ENCODE results near the gene AFF3. TPM values are rescaled to one million over a fixed set of nuclear protein-coding genes. Genes with fewer than 3 reads are reported as not detected.

AFF3 gene
- total and polyA plus RNA-seq, 4 donors = 0.48 to 5.3 (median 2.3) TPM

- TF ChIP-seq SP1 (IDR thresholded peaks at IDR 0.05) = no peak
- TF ChIP-seq, protein P1, sequence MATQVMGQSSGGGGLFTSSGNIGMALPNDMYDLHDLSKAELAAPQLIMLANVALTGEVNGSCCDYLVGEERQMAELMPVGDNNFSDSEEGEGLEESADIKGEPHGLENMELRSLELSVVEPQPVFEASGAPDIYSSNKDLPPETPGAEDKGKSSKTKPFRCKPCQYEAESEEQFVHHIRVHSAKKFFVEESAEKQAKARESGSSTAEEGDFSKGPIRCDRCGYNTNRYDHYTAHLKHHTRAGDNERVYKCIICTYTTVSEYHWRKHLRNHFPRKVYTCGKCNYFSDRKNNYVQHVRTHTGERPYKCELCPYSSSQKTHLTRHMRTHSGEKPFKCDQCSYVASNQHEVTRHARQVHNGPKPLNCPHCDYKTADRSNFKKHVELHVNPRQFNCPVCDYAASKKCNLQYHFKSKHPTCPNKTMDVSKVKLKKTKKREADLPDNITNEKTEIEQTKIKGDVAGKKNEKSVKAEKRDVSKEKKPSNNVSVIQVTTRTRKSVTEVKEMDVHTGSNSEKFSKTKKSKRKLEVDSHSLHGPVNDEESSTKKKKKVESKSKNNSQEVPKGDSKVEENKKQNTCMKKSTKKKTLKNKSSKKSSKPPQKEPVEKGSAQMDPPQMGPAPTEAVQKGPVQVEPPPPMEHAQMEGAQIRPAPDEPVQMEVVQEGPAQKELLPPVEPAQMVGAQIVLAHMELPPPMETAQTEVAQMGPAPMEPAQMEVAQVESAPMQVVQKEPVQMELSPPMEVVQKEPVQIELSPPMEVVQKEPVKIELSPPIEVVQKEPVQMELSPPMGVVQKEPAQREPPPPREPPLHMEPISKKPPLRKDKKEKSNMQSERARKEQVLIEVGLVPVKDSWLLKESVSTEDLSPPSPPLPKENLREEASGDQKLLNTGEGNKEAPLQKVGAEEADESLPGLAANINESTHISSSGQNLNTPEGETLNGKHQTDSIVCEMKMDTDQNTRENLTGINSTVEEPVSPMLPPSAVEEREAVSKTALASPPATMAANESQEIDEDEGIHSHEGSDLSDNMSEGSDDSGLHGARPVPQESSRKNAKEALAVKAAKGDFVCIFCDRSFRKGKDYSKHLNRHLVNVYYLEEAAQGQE (IDR thresholded peaks at IDR 0.05) = no peak
- no peak for TF ChIP-seq HNF4A (conservative IDR thresholded peaks at IDR 0.05)
- TF ChIP-seq, protein P2, sequence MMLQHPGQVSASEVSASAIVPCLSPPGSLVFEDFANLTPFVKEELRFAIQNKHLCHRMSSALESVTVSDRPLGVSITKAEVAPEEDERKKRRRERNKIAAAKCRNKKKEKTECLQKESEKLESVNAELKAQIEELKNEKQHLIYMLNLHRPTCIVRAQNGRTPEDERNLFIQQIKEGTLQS (IDR thresholded peaks at IDR 0.05) = no peak
- no peak for TF ChIP-seq FOXA2 (IDR thresholded peaks at IDR 0.05)
- no peak for TF ChIP-seq NR2F2 (IDR thresholded peaks at IDR 0.05)
- no peak for TF ChIP-seq RAD21 (IDR thresholded peaks at IDR 0.05)
- no peak for TF ChIP-seq HNF4G (IDR thresholded peaks at IDR 0.05)
- TF ChIP-seq, protein P3, sequence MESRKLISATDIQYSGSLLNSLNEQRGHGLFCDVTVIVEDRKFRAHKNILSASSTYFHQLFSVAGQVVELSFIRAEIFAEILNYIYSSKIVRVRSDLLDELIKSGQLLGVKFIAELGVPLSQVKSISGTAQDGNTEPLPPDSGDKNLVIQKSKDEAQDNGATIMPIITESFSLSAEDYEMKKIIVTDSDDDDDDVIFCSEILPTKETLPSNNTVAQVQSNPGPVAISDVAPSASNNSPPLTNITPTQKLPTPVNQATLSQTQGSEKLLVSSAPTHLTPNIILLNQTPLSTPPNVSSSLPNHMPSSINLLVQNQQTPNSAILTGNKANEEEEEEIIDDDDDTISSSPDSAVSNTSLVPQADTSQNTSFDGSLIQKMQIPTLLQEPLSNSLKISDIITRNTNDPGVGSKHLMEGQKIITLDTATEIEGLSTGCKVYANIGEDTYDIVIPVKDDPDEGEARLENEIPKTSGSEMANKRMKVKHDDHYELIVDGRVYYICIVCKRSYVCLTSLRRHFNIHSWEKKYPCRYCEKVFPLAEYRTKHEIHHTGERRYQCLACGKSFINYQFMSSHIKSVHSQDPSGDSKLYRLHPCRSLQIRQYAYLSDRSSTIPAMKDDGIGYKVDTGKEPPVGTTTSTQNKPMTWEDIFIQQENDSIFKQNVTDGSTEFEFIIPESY (IDR thresholded peaks at IDR 0.05) = no peak
- no peak for TF ChIP-seq EGR1 (IDR thresholded peaks at IDR 0.05; ENCODE audit: low read depth in 2 of 2)
- TF ChIP-seq, protein P4, sequence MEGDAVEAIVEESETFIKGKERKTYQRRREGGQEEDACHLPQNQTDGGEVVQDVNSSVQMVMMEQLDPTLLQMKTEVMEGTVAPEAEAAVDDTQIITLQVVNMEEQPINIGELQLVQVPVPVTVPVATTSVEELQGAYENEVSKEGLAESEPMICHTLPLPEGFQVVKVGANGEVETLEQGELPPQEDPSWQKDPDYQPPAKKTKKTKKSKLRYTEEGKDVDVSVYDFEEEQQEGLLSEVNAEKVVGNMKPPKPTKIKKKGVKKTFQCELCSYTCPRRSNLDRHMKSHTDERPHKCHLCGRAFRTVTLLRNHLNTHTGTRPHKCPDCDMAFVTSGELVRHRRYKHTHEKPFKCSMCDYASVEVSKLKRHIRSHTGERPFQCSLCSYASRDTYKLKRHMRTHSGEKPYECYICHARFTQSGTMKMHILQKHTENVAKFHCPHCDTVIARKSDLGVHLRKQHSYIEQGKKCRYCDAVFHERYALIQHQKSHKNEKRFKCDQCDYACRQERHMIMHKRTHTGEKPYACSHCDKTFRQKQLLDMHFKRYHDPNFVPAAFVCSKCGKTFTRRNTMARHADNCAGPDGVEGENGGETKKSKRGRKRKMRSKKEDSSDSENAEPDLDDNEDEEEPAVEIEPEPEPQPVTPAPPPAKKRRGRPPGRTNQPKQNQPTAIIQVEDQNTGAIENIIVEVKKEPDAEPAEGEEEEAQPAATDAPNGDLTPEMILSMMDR (IDR thresholded peaks at IDR 0.05; ENCODE audit: low read depth, low read length, missing input control) = no peak
- TF ChIP-seq RXRA (IDR thresholded peaks at IDR 0.05) = no peak
- no peak for TF ChIP-seq YY1 (IDR thresholded peaks at IDR 0.05)
- no peak for TF ChIP-seq JUND (IDR thresholded peaks at IDR 0.05)
- TF ChIP-seq FOXA1 (IDR thresholded peaks at IDR 0.05) = no peak
- no peak for TF ChIP-seq TAF1 (conservative IDR thresholded peaks at IDR 0.05)
- no peak for TF ChIP-seq GABPA (IDR thresholded peaks at IDR 0.05 in 1 of 2, conservative IDR thresholded peaks at IDR 0.05 in 1 of 2)
- TF ChIP-seq, protein P5, sequence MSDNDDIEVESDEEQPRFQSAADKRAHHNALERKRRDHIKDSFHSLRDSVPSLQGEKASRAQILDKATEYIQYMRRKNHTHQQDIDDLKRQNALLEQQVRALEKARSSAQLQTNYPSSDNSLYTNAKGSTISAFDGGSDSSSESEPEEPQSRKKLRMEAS (IDR thresholded peaks at IDR 0.05) = no peak
Observed at GRCh38 chr2:100136310-100136709, 6.1 kb downstream of the AFF3 start.

More at GRCh38 chr2:100136310-100136709, 6.1 kb downstream of the AFF3 start:
- Histone ChIP-seq H3K4me3 (ENCODE audit: low read depth in 1 of 3, low read length in 3 of 3) (no peak overlapping the region), H3K36me3 (ENCODE audit: control insufficient read depth in 4 of 4, insufficient read depth in 3 of 4, low read depth in 1 of 4, low read length in 3 of 4) (no peaks in the 10 kb centered on the region), H3K9ac (ENCODE audit: low read depth in 1 of 2, low read length in 2 of 2) (no peak overlapping the region), H3K27ac (ENCODE audit: low read depth in 1 of 2, low read length in 2 of 2) (no peak overlapping the region), H3K9me3 (ENCODE audit: control insufficient read depth in 4 of 4, low read length in 3 of 4) (no peaks in the 10 kb centered on the region), H3K4me1 (ENCODE audit: control insufficient read depth in 4 of 4, insufficient read depth in 4 of 4, low read length in 3 of 4) (no peaks in the 10 kb centered on the region), H3K27me3 (ENCODE audit: control insufficient read depth in 4 of 4, insufficient read depth in 4 of 4, low read length in 3 of 4) (no peaks in the 10 kb centered on the region)
- WGBS = 82% methylated on average over 4 of the region's 4 CpGs
- no peak for DNase-seq (ENCODE audit: low spot score)

All from liver (tissue), 9 donors.